Tracheal epithelial cell (primary cell): ENCODE measurements around the gene NRM. TPM values are rescaled to one million over a fixed set of nuclear protein-coding genes. Genes with fewer than 3 reads are reported as not detected.

ENCODE experiments used
- total RNA-seq: library from RNA; depleted of rRNA; stranded (reverse); fragments of >200 nt; gene quantifications from 2 replicates; pipeline ENCODE4 v1.2.1, GENCODE V29; 2014

Gene NRM
- total RNA-seq = 0.85 and 1.7 TPM in 2 replicates

GRCh38 chr6:30690403-30691207 is at the start of gene NRM:
Gene NRM, minus strand, starts transcription at chr6:30690984. Its CDS starts 10 bp downstream, at chr6:30690974.

DNA sequence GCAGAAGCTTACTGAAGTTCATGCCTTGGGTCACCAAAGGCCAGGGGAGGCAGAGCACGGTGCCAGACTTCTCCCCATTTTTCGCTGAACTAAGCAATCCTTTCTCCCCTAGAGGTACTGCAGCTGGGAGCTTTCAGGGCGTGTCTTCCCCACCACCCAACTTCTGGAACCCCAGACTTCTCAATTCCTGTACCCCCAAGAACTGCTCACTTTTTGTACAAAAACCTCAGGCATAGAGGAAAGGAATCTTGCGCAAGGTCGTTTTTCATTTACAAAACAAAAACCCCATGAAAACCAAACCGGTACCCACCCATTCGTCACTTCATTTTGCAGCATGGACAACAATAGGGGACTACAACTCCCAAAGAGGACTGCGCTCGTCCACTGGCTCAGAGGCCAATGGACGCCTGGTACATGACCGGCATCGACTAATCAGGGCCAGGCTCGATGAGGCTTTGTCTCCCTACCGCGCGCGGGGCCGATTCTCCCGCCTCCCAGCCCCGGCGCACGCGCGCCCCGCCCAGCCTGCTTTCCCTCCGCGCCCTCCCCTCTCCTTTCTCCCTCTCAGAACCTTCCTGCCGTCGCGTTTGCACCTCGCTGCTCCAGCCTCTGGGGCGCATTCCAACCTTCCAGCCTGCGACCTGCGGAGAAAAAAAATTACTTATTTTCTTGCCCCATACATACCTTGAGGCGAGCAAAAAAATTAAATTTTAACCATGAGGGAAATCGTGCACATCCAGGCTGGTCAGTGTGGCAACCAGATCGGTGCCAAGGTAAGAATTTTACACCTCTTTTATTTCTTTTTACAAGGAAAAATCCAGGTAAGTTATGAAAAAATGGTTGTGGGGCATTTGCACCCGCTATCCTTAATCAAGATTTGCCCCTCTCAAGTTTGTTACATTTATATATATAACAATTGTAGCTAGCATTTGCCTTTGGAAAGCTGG is 29.3 kb upstream of the NRM start, which contains the start of gene TUBB:
Gene TUBB (plus strand): TSS at position 562 of the 947 bp plus-strand sequence. CDS start 155 bp downstream, at position 717.

DNA sequence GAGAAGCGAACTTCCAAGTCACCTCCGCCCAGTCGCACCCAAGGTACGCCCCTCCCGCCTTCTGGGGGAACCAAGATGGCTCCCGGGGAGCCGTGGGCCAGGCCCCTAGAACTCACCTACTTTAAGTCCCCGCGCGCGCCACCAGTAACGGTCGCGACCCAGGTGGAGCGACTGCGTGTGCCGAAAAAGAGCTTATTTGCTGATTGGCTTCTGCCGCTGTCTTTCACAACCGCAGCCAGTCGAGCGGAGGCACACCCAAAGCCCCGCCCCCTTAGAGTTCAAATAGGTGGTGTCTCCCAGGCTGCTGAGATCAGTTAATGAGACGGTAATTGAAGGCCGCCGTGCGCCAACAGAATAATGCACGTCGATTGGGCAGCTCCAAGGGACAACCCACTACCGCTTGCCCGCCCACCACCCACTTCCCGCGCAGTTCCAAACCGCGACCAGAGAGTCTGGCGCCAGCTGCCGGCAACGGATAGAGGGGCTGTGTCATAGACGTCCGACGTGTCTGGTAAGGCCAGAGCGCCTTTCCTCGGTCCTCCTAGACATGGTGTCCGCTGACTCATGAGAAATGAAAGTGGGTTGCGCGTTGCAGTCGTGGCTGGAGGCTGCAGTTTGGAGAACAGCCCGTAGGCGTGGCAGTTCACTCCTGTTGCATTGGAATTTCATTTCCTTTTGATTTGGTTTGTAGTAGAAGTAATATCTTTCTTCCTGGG is 26.5 kb upstream of the NRM start, which contains the start of gene MDC1:
Gene MDC1 (minus strand): TSS at position 153 of the 716 bp plus-strand sequence. CDS start 2,106 bp downstream, outside the sequence.

GRCh38 chr6:30686009-30686907 is 4.5 kb downstream of the NRM start, which contains the start of gene PPP1R18:
Gene PPP1R18, minus strand, starts transcription at chr6:30686645. Its CDS starts 627 bp downstream, at chr6:30686018.

DNA sequence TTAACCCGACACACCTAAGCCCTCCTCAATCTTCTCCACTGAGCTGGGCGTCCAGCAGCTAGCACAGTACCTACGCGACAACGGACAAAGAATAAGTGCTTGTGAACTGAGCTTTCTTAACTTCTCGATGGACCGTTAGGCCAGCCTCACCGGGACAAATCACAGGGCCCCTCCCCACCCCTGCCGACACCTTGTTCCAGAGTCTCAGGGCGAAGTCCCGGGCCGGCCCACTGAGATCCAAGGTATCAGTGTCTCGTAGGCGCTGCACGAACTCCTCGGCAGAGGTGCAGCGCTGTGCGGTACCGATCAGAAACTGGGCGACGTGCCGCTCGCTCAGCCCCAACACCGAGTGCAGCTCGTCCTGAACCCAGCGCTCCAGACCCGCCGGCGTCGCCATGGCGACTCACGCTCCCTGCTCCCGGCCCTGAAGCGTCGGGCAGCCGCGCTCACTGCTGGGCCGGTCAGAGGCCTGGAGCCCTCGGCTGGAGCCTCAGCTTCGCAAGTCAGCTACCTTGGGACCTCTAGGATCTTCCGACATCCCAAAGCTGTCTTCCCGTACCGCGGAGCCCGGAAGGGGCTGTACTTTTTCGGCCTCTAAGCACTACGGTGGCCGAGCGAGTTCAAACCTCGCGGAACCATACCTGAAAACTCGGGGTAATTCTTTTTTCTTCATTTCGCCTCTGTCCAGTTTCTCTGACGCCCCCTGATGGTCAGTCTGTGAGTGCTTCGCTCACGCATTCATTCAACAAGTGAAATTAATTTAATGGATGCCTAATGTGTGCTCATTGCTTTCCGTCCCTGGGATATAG is 18.1 kb downstream of the NRM start, which contains the start of gene DHX16:
Gene DHX16 (minus strand): TSS at position 562 of the 809 bp plus-strand sequence. CDS start 165 bp downstream, at position 397.

GRCh38 chr6:30646450-30647241 is 44.1 kb downstream of the NRM start, which contains the start of gene C6orf136:
Gene C6orf136, plus strand, starts transcription at chr6:30647133. Its CDS starts 99 bp downstream, at chr6:30647232.

Other genes starting within 250 kb of the NRM start
- gene HLA-E, start 201.5 kb downstream of the NRM start, total RNA-seq = 168 and 253 TPM in 2 replicates
- gene GNL1, start 134.5 kb downstream of the NRM start, total RNA-seq = 33.9 and 42.4 TPM in 2 replicates
- 0.72 and 1.5 TPM in 2 replicates for gene PRR3, start 133.7 kb downstream of the NRM start, total RNA-seq
- 25.6 and 37.8 TPM in 2 replicates for gene ABCF1, start 119.5 kb downstream of the NRM start, total RNA-seq
- gene PPP1R10, start 73.7 kb downstream of the NRM start, total RNA-seq = 9.6 and 15.3 TPM in 2 replicates
- 50.4 and 72.0 TPM in 2 replicates for gene MRPS18B, start 73.1 kb downstream of the NRM start, total RNA-seq
- gene ATAT1, start 64.1 kb downstream of the NRM start, total RNA-seq = 2.6 and 3.6 TPM in 2 replicates
- gene C6orf136, start 43.9 kb downstream of the NRM start, total RNA-seq = 4.3 and 5.8 TPM in 2 replicates
- 35.0 and 39.8 TPM in 2 replicates for gene DHX16, start 18.0 kb downstream of the NRM start, total RNA-seq
- 22.2 and 44.1 TPM in 2 replicates for gene PPP1R18, start 4.3 kb downstream of the NRM start, total RNA-seq
- 1.7 and 2.4 TPM in 2 replicates for gene MDC1, start 26.3 kb upstream of the NRM start, total RNA-seq
- gene TUBB, start 29.4 kb upstream of the NRM start, total RNA-seq = 153 and 214 TPM in 2 replicates
- 19.0 and 33.7 TPM in 2 replicates for gene FLOT1, start 51.7 kb upstream of the NRM start, total RNA-seq
- gene IER3, start 53.6 kb upstream of the NRM start, total RNA-seq = 211 and 248 TPM in 2 replicates
- gene DDR1, start 193.5 kb upstream of the NRM start, total RNA-seq = 195 and 363 TPM in 2 replicates
- gene GTF2H4, start 217.2 kb upstream of the NRM start, total RNA-seq = 12.3 and 13.4 TPM in 2 replicates
- gene VARS2, start 223.3 kb upstream of the NRM start, total RNA-seq = 21.7 and 46.3 TPM in 2 replicates
- 2.7 TPM in 1 of 2 replicates, not detected in the other for gene SFTA2, start 241.2 kb upstream of the NRM start, total RNA-seq
- gene MUCL3, start 250.0 kb upstream of the NRM start, total RNA-seq = under 0.01 TPM in 1 of 2 replicates, not detected in the other